ENCODE data around the gene ALDOB.

ALDOB gene

DNA sequence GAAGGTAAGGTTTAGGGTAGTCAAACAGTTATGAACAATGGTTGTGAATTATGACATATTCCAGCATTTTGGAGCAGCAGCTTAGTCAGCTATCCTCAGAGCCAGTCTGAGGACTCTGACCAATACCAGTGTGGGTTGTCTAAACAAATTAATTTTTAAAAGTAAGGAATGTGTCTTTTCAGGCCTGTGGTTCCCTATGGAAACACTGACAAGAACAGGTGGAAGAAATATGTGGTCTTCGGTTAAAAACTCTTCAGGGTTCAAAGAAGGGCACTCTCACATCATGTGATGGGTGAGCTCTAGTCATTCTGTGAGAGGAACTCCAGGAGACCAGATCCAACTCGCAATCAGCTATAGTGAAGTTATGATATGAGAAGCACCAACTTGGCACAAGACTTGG lies 33.5 kb upstream of the ALDOB start:
- H3K27ac ChIP-seq (ENCODE audit: low read depth, low read length): no peak overlapping the region
- no peaks in the 10 kb centered on the region for H3K27me3 ChIP-seq (ENCODE audit: control insufficient read depth, insufficient read depth, low read length)
- H3K36me3 ChIP-seq (ENCODE audit: control insufficient read depth, insufficient read depth, low read length): no peaks in the 10 kb centered on the region
- H3K4me1 ChIP-seq (ENCODE audit: control insufficient read depth, insufficient read depth, low read length): no peaks in the 10 kb centered on the region
- no peak overlapping the region for H3K9ac ChIP-seq (ENCODE audit: low read length)
- no peak overlapping the region for H3K4me3 ChIP-seq (ENCODE audit: low read length)

- H3K4me1 ChIP-seq (ENCODE audit: control insufficient read depth, insufficient read depth, low read length): no peaks in the 10 kb centered on the region
- no peak overlapping the region for H3K4me3 ChIP-seq (ENCODE audit: low read length)
- H3K27ac ChIP-seq (ENCODE audit: low read depth, low read length): no peak overlapping the region
- H3K36me3 ChIP-seq (ENCODE audit: control insufficient read depth, insufficient read depth, low read length): no peaks in the 10 kb centered on the region
- no peak overlapping the region for H3K9ac ChIP-seq (ENCODE audit: low read length)
- H3K27me3 ChIP-seq (ENCODE audit: control insufficient read depth, insufficient read depth, low read length): no peaks in the 10 kb centered on the region
Measured at GRCh38 chr9:101468116-101468515, 32.5 kb upstream of the ALDOB start.

GRCh38 chr9:101467690-101468089 lies 32.1 kb upstream of the ALDOB start:
- Histone ChIP-seq H3K36me3 (ENCODE audit: control insufficient read depth, insufficient read depth, low read length) (no peaks in the 10 kb centered on the region), H3K4me1 (ENCODE audit: control insufficient read depth, insufficient read depth, low read length) (no peaks in the 10 kb centered on the region), H3K27me3 (ENCODE audit: control insufficient read depth, insufficient read depth, low read length) (no peaks in the 10 kb centered on the region), H3K4me3 (ENCODE audit: low read length) (no peak overlapping the region), H3K9ac (ENCODE audit: low read length) (no peak overlapping the region), H3K27ac (ENCODE audit: low read depth, low read length) (no peak overlapping the region)

DNA sequence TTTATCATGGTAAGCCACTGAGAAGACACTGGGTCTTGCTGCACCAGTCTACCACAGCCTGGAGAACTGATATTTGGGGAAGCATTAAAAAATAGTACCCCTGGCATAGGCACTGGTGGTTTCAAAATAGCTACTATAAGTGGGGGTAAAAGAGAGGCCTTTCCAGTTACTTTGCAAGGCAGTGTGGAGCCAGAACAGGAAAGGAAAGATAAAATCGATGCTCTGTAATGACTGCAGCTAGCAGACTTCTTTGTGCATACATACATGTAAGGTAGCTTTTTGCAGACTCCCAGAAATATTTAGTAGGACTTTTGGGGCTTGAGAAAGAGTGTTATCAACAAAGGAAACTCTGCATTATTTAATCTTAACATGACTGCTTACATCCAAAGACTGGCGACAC lies 31.3 kb upstream of the ALDOB start:
- Histone ChIP-seq H3K4me1 (ENCODE audit: control insufficient read depth, insufficient read depth, low read length) (no peaks in the 10 kb centered on the region), H3K9ac (ENCODE audit: low read length) (no peak overlapping the region), H3K36me3 (ENCODE audit: control insufficient read depth, insufficient read depth, low read length) (no peaks in the 10 kb centered on the region), H3K27me3 (ENCODE audit: control insufficient read depth, insufficient read depth, low read length) (no peaks in the 10 kb centered on the region), H3K4me3 (ENCODE audit: low read length) (no peak overlapping the region), H3K27ac (ENCODE audit: low read depth, low read length) (no peak overlapping the region)

DNA sequence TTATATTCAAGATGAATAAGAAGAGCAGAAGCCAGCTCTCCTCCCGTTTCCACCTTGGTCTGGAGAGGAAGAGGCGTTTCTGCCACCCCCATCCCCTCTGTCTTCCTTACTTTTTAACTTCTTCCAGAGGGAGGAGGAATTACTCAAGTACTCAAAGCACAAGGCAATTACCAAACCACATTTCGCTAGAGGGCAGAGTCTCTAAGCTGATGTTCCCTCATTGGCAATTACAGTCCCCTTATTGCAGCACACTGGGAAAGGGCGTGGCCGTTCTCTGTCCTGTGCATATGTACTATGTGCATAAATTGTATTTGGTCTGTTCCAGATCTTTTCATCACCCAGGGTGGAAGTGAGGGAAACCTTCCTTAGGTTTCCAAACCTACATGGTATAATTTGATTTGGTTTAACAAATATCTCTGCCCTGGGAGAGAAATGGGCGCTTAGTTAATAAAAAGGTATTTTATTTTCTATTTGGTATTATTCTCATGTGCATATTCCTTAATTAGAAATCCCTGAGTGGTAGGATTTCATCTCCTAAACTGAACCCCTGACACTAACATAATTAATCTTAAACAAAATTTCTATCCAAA lies 29.8 kb upstream of the ALDOB start:
- Histone ChIP-seq H3K27ac (ENCODE audit: low read depth, low read length) (no peak overlapping the region), H3K9ac (ENCODE audit: low read length) (no peak overlapping the region), H3K4me3 (ENCODE audit: low read length) (no peak overlapping the region), H3K4me1 (ENCODE audit: control insufficient read depth, insufficient read depth, low read length) (no peaks in the 10 kb centered on the region), H3K27me3 (ENCODE audit: control insufficient read depth, insufficient read depth, low read length) (no peaks in the 10 kb centered on the region), H3K36me3 (ENCODE audit: control insufficient read depth, insufficient read depth, low read length) (no peaks in the 10 kb centered on the region)

- no peaks in the 10 kb centered on the region for H3K36me3 ChIP-seq (ENCODE audit: control insufficient read depth, insufficient read depth, low read length)
- H3K4me3 ChIP-seq (ENCODE audit: low read length): no peak overlapping the region
- no peaks in the 10 kb centered on the region for H3K4me1 ChIP-seq (ENCODE audit: control insufficient read depth, insufficient read depth, low read length)
- H3K9ac ChIP-seq (ENCODE audit: low read length): no peak overlapping the region
- H3K27ac ChIP-seq (ENCODE audit: low read depth, low read length): no peak overlapping the region
- no peaks in the 10 kb centered on the region for H3K27me3 ChIP-seq (ENCODE audit: control insufficient read depth, insufficient read depth, low read length)
Measured at GRCh38 chr9:101463397-101463796, 27.8 kb upstream of the ALDOB start.

DNA sequence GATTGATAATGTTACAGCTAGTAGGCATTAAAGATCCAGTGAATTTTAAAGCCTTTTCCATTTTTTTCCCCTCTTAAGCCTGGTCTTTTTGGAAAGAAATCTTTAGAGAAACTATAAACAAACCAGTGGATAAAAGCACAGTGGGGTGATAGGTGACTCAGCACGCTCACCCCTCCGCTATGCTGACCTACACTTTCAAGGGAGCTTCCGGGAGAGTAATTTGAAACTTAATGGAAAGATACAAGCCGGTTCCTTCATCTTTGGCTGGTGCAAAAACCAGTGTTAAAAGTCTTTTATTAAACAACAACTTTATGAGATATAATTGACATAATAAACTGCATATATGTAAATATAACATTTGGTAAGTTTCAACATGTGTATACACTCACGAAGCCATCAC lies 27.0 kb upstream of the ALDOB start:
- Histone ChIP-seq H3K4me1 (ENCODE audit: control insufficient read depth, insufficient read depth, low read length) (no peaks in the 10 kb centered on the region), H3K27ac (ENCODE audit: low read depth, low read length) (no peak overlapping the region), H3K27me3 (ENCODE audit: control insufficient read depth, insufficient read depth, low read length) (no peaks in the 10 kb centered on the region), H3K9ac (ENCODE audit: low read length) (no peak overlapping the region), H3K4me3 (ENCODE audit: low read length) (no peak overlapping the region), H3K36me3 (ENCODE audit: control insufficient read depth, insufficient read depth, low read length) (no peaks in the 10 kb centered on the region)

GRCh38 chr9:101460965-101461364 lies 25.4 kb upstream of the ALDOB start:
- Histone ChIP-seq H3K27me3 (ENCODE audit: control insufficient read depth, insufficient read depth, low read length) (no peaks in the 10 kb centered on the region), H3K27ac (ENCODE audit: low read depth, low read length) (no peak overlapping the region), H3K36me3 (ENCODE audit: control insufficient read depth, insufficient read depth, low read length) (no peaks in the 10 kb centered on the region), H3K9ac (ENCODE audit: low read length) (no peak overlapping the region), H3K4me3 (ENCODE audit: low read length) (no peak overlapping the region), H3K4me1 (ENCODE audit: control insufficient read depth, insufficient read depth, low read length) (no peaks in the 10 kb centered on the region)

DNA sequence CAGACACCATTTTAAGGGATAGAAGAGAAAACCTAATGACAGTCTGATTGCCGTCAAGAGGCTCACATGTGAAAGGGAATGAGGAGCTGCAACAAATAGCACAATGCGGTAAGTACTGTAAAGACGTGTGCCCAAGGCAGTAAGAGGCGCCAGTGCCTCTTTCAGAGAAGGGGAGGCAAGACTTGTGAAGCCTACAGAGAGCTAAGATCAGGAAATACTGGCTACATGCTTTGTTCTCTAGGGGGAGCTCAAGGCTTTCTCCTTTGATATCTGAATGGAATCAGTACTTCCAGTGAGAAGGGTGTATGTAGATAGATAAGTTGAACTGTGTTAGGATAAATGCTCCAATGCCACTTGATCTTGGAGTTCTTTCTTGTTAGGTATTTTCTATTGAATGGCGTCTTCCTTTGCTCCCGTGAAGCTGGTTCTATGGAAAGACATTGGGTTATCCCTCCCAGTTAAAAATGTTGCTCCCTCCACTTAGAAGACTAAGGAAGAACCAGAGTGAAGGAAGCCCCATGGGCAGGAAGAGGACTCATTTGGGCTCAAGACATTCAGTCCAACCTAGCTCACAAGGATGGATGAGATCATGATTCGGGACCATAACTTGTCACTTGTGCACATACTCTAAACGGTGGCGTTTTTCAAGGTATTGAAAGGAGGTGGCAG lies 23.5 kb upstream of the ALDOB start:
- H3K27ac ChIP-seq (ENCODE audit: low read depth, low read length): no peak overlapping the region
- no peaks in the 10 kb centered on the region for H3K4me1 ChIP-seq (ENCODE audit: control insufficient read depth, insufficient read depth, low read length)
- H3K36me3 ChIP-seq (ENCODE audit: control insufficient read depth, insufficient read depth, low read length): no peaks in the 10 kb centered on the region
- no peaks in the 10 kb centered on the region for H3K27me3 ChIP-seq (ENCODE audit: control insufficient read depth, insufficient read depth, low read length)
- H3K4me3 ChIP-seq (ENCODE audit: low read length): no peak overlapping the region
- no peak overlapping the region for H3K9ac ChIP-seq (ENCODE audit: low read length)

DNA sequence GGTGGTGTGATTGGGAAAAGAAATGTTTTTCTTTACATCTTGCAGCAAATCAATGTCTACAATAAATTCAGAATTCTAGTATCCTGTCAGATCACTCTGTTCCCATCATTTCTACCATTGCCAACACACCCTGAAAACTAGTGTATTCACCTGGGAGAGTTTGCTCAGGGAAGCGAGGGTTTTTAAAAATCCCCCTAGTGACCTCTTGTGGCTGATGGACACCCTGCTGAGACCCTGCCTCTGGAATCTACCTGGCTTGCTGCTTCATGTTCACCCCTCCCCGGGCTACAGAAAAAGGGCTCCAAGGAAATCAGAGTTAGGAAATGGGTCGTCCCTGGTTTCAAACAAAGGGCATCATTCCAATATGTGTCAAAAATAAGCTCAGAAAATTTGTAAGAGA lies 21.4 kb upstream of the ALDOB start:
- Histone ChIP-seq H3K9ac (ENCODE audit: low read length) (no peak overlapping the region), H3K4me3 (ENCODE audit: low read length) (no peak overlapping the region), H3K27ac (ENCODE audit: low read depth, low read length) (no peak overlapping the region), H3K4me1 (ENCODE audit: control insufficient read depth, insufficient read depth, low read length) (no peaks in the 10 kb centered on the region), H3K27me3 (ENCODE audit: control insufficient read depth, insufficient read depth, low read length) (no peaks in the 10 kb centered on the region), H3K36me3 (ENCODE audit: control insufficient read depth, insufficient read depth, low read length) (no peaks in the 10 kb centered on the region)

GRCh38 chr9:101455656-101456240 lies 20.2 kb upstream of the ALDOB start:
- Histone ChIP-seq H3K4me3 (ENCODE audit: low read length) (no peak overlapping the region), H3K27me3 (ENCODE audit: control insufficient read depth, insufficient read depth, low read length) (no peaks in the 10 kb centered on the region), H3K4me1 (ENCODE audit: control insufficient read depth, insufficient read depth, low read length) (no peaks in the 10 kb centered on the region), H3K36me3 (ENCODE audit: control insufficient read depth, insufficient read depth, low read length) (no peaks in the 10 kb centered on the region), H3K9ac (ENCODE audit: low read length) (no peak overlapping the region), H3K27ac (ENCODE audit: low read depth, low read length) (no peak overlapping the region)

GRCh38 chr9:101453776-101454570 lies 18.4 kb upstream of the ALDOB start:
- H3K4me1 ChIP-seq (ENCODE audit: control insufficient read depth, insufficient read depth, low read length): no peaks in the 10 kb centered on the region
- no peaks in the 10 kb centered on the region for H3K27me3 ChIP-seq (ENCODE audit: control insufficient read depth, insufficient read depth, low read length)
- H3K36me3 ChIP-seq (ENCODE audit: control insufficient read depth, insufficient read depth, low read length): no peaks in the 10 kb centered on the region
- H3K9ac ChIP-seq (ENCODE audit: low read length): no peak overlapping the region
- H3K27ac ChIP-seq (ENCODE audit: low read depth, low read length): no peak overlapping the region
- H3K4me3 ChIP-seq (ENCODE audit: low read length): no peak overlapping the region

All from rectal smooth muscle tissue (tissue), 1 donor.